Neural cell (in vitro differentiated cells): Measurements from ENCODE around the gene NFIA. TPM values are rescaled to one million over a fixed set of nuclear protein-coding genes. Genes with fewer than 3 reads are reported as not detected.

Experiments
- H2AFZ ChIP-seq: fragments of 200-600, 300-800 bp; sonication (generic), shearing (Covaris generic); 2 replicates; pipeline ENCODE4 v1.6.0; 2014; ENCODE audit warnings: low read depth, mild to moderate bottlenecking, antibody characterized with exemption, low read length, moderate library complexity
- H3F3A ChIP-seq: fragments of 200-600 bp; shearing (Covaris generic); 2 replicates; pipeline ENCODE4 v1.6.1; 2016; ENCODE audit warnings: mild to moderate bottlenecking, moderate library complexity, mixed read lengths, antibody characterized with exemption, low read length; ENCODE audit not compliant: insufficient read depth, poor library complexity, severe bottlenecking
- H3K27ac ChIP-seq: fragments of 200-600, 300-800 bp; sonication (generic), shearing (Covaris generic); 2 replicates; pipeline ENCODE4 v1.5.1; 2014; ENCODE audit warnings: mild to moderate bottlenecking, low read length, moderate library complexity
- H3K27me3 ChIP-seq: fragments of 300-800, 200-600 bp; sonication (generic), shearing (Covaris generic); 2 replicates; pipeline ENCODE4 v1.6.0; 2014; ENCODE audit warnings: mild to moderate bottlenecking, low read depth, low read length, moderate library complexity; ENCODE audit not compliant: insufficient read depth
- H3K36me3 ChIP-seq: fragments of 300-800, 200-600 bp; sonication (generic), shearing (Covaris generic); 2 replicates; pipeline ENCODE4 v1.5.1; 2014; ENCODE audit warnings: mild to moderate bottlenecking, antibody characterized with exemption, low read length, moderate library complexity; ENCODE audit not compliant: insufficient read depth
- H3K4me2 ChIP-seq: fragments of 300-800, 200-600 bp; sonication (generic), shearing (Covaris generic); 2 replicates; pipeline ENCODE4 v1.6.0; 2014; ENCODE audit warnings: mild to moderate bottlenecking, low read length
- H3K4me3 ChIP-seq: fragments of 300-800, 200-600 bp; sonication (generic), shearing (Covaris generic); 2 replicates; pipeline ENCODE4 v1.5.1; 2014; ENCODE audit warnings: mild to moderate bottlenecking, low read length, moderate library complexity
- H3K79me2 ChIP-seq: fragments of 200-600 bp; shearing (Covaris generic); replicated peaks from 2 replicates; pipeline ENCODE4 v1.6.0; 2014; ENCODE audit warnings: mild to moderate bottlenecking, low read length, moderate library complexity; ENCODE audit not compliant: insufficient read depth
- H3K9ac ChIP-seq: fragments of 300-800, 200-600 bp; sonication (generic), shearing (Covaris generic); 2 replicates; pipeline ENCODE4 v1.6.1; 2016; ENCODE audit warnings: mild to moderate bottlenecking, low read length, mixed read lengths
- H3K9me2 ChIP-seq: fragments of 200-600 bp; shearing (Covaris generic); 2 replicates; pipeline ENCODE4 v1.6.1; 2016; ENCODE audit warnings: mild to moderate bottlenecking, low read length, mixed read lengths; ENCODE audit not compliant: insufficient read depth
- H3K9me3 ChIP-seq: fragments of 200-600, 300-800 bp; sonication (generic), shearing (Covaris generic); 2 replicates; pipeline ENCODE4 v1.6.1; 2016; ENCODE audit warnings: mild to moderate bottlenecking, mixed run types, low read length, moderate library complexity, mixed read lengths
- H4K20me1 ChIP-seq: fragments of 200-600 bp; shearing (Covaris generic); 2 replicates; pipeline ENCODE4 v1.6.1; 2016; ENCODE audit warnings: mild to moderate bottlenecking, mixed run types; ENCODE audit not compliant: insufficient read depth
- CTCF ChIP-seq: fragments of 450-650 bp; IDR thresholded peaks from 2 replicates; pipeline ENCODE4 v1.5.1; 2014; ENCODE audit warnings: antibody characterized with exemption, mild to moderate bottlenecking, moderate library complexity; ENCODE audit not compliant: poor library complexity, severe bottlenecking
- EP300 ChIP-seq: fragments of 450-650 bp; conservative IDR thresholded peaks from 2 replicates; pipeline ENCODE4 v1.6.1; 2014; ENCODE audit warnings: antibody characterized with exemption, mild to moderate bottlenecking, moderate library complexity; ENCODE audit not compliant: poor library complexity, severe bottlenecking
- EZH2 ChIP-seq: fragments of 200-600, 300-800 bp; shearing (Covaris generic), sonication (generic); IDR thresholded peaks from 2 replicates; pipeline ENCODE4 v1.6.1; 2014; ENCODE audit warnings: antibody characterized with exemption, low read length, borderline replicate concordance, mild to moderate bottlenecking; ENCODE audit not compliant: insufficient read depth, poor library complexity, severe bottlenecking
- MXI1 ChIP-seq: fragments of 450-650 bp; conservative IDR thresholded peaks from 2 replicates; pipeline ENCODE4 v1.6.1; 2014; ENCODE audit warnings: antibody characterized with exemption, mild to moderate bottlenecking; ENCODE audit not compliant: poor library complexity, severe bottlenecking
- POLR2AphosphoS5 ChIP-seq: IDR thresholded peaks from 2 replicates; pipeline ENCODE4 v1.6.1; 2012
- RAD21 ChIP-seq: fragments of 450-650 bp; conservative IDR thresholded peaks from 2 replicates; pipeline ENCODE4 v1.6.1; 2014; ENCODE audit warnings: antibody characterized with exemption, mild to moderate bottlenecking, moderate library complexity
- REST ChIP-seq: IDR thresholded peaks from 2 replicates; pipeline ENCODE4 v1.6.1; 2012; ENCODE audit warnings: borderline replicate concordance
- SMC3 ChIP-seq: fragments of 450-650 bp; conservative IDR thresholded peaks from 2 replicates; pipeline ENCODE4 v1.6.1; 2014; ENCODE audit warnings: antibody characterized with exemption, mild to moderate bottlenecking, moderate library complexity; ENCODE audit not compliant: poor library complexity
- TAF1 ChIP-seq: IDR thresholded peaks from 2 replicates; pipeline ENCODE4 v1.6.1; 2012; ENCODE audit warnings: low read depth
- polyA plus RNA-seq: library from polyadenylated mRNA; depleted of rRNA; stranded (reverse); fragments of >200 nt; gene quantifications from 2 replicates; pipeline ENCODE4 v1.2.3, GENCODE V29; 2014

Gene NFIA
- polyA plus RNA-seq, 1 donor from 2014 or later: 0.47 TPM

- Histone ChIP-seq H4K20me1 (no peaks in the 10 kb centered on the region), H3K27me3 (no peaks in the 10 kb centered on the region), H3K36me3 (no peaks in the 10 kb centered on the region), H3K9me3 (no peaks in the 10 kb centered on the region), H3K4me3 (no peak overlapping the region), H3K27ac (no peak overlapping the region), H3F3A (no peaks in the 10 kb centered on the region), H3K9me2 (no peaks in the 10 kb centered on the region), H3K9ac (no peak overlapping the region), H3K4me2 (no peak overlapping the region), H2AFZ (no peak overlapping the region), H3K79me2 (no peaks in the 10 kb centered on the region)
- TF ChIP-seq REST: no peak
- no peak for TF ChIP-seq EP300
- TF ChIP-seq TAF1: no peak
- TF ChIP-seq POLR2AphosphoS5: no peak
- TF ChIP-seq MXI1: no peak
- TF ChIP-seq EZH2: no peak
- no peak for TF ChIP-seq RAD21
- TF ChIP-seq SMC3: no peak
- TF ChIP-seq CTCF: no peak
Measured at GRCh38 chr1:61426254-61426653, 343.9 kb downstream of the NFIA start.

GRCh38 chr1:61426885-61427284, 344.5 kb downstream of the NFIA start:
- Histone ChIP-seq H3K9me2 (no peaks in the 10 kb centered on the region), H3K36me3 (no peaks in the 10 kb centered on the region), H3K9ac (no peak overlapping the region), H3K4me3 (no peak overlapping the region), H2AFZ (no peak overlapping the region), H3K27ac (no peak overlapping the region), H3K9me3 (no peaks in the 10 kb centered on the region), H3K27me3 (no peaks in the 10 kb centered on the region), H3K79me2 (no peaks in the 10 kb centered on the region), H4K20me1 (no peaks in the 10 kb centered on the region), H3K4me2 (no peak overlapping the region), H3F3A (no peaks in the 10 kb centered on the region)
- TF ChIP-seq EZH2 (no peak), TAF1 (no peak), REST (no peak), CTCF (no peak), RAD21 (no peak), EP300 (no peak), SMC3 (no peak), MXI1 (no peak), POLR2AphosphoS5 (no peak)
